Spleen (tissue), 11 donors: Measurements from ENCODE around the gene ADGRG3. TPM values are rescaled to one million over a fixed set of nuclear protein-coding genes. Genes with fewer than 3 reads are reported as not detected.
A peak's percentile ranks its signal among the peaks of the same experiment; 100 is the strongest.

Experiments used
- DNase-seq: peaks from one replicate; pipeline ENCODE4 v3.0.0-alpha.2; 2020
- H3K27ac ChIP-seq, 8 donors: fragments of 200-600 bp; sonication (generic) in 7 of 8; 1 replicate in 4 of 8; 2 replicates in 4 of 8; pipeline versions ENCODE4 v1.5.0 to v1.8.0; 2016 to 2021; ENCODE audit warnings: inconsistent platforms in 4 of 8, mild to moderate bottlenecking in 4 of 8, moderate library complexity in 1 of 8
- H3K27me3 ChIP-seq, 7 donors: fragments of 200-600 bp; sonication (generic) in 6 of 7; replicated peaks in 1 of 7; 1 replicate in 4 of 7; 2 replicates in 3 of 7; pipeline versions ENCODE4 v1.5.0 to v1.8.0; 2016 to 2021; ENCODE audit warnings: inconsistent platforms in 3 of 7, mild to moderate bottlenecking in 1 of 7
- H3K36me3 ChIP-seq, 6 donors: fragments of 200-600 bp; sonication (generic) in 5 of 6; 1 replicate in 4 of 6; 2 replicates in 2 of 6; pipeline versions ENCODE4 v1.5.0 to v1.8.0; 2016 to 2021; ENCODE audit warnings: inconsistent platforms in 2 of 6
- H3K4me1 ChIP-seq, 6 donors: fragments of 200-600 bp; sonication (generic) in 5 of 6; 1 replicate in 3 of 6; 2 replicates in 3 of 6; pipeline versions ENCODE4 v1.5.0 to v1.8.0; 2016 to 2021; ENCODE audit warnings: inconsistent platforms in 3 of 6
- H3K4me3 ChIP-seq, 8 donors: fragments of 200-600 bp; sonication (generic) in 7 of 8; 1 replicate in 4 of 8; 2 replicates in 4 of 8; pipeline versions ENCODE4 v1.5.0 to v1.8.0; 2016 to 2021; ENCODE audit warnings: inconsistent platforms in 4 of 8, mild to moderate bottlenecking in 4 of 8, moderate library complexity in 2 of 8
- H3K9me3 ChIP-seq, 8 donors: fragments of 200-600 bp; sonication (generic) in 7 of 8; 1 replicate in 4 of 8; 2 replicates in 4 of 8; pipeline versions ENCODE4 v1.5.0 to v1.8.0; 2016 to 2021; ENCODE audit warnings: inconsistent platforms in 4 of 8
- CTCF ChIP-seq, 11 experiments: fragments of 200-600 bp in 7 of 11; fragments of 450-650 bp in 4 of 11; sonication (generic) in 4 of 11; IDR thresholded peaks in 8 of 11; conservative IDR thresholded peaks in 3 of 11; 1 replicate in 7 of 11; 2 replicates in 4 of 11; pipeline versions ENCODE4 v1.4.0 to v1.8.0; 2016 to 2021; ENCODE audit warnings: antibody characterized with exemption in 11 of 11, inconsistent platforms in 4 of 11, mild to moderate bottlenecking in 1 of 11
- POLR2A ChIP-seq, 3 donors: fragments of 450-650 bp; IDR thresholded peaks; one replicate each; pipeline ENCODE4 v1.5.1; 2017; ENCODE audit warnings: antibody characterized with exemption in 3 of 3, mild to moderate bottlenecking in 1 of 3
- POLR2AphosphoS5 ChIP-seq, 3 donors: sonication (generic); formaldehyde crosslinking; IDR thresholded peaks; one replicate each; pipeline ENCODE4 v1.5.1; 2017; ENCODE audit warnings: antibody characterized with exemption in 3 of 3
- WGBS, 5 donors: extraction: QIAGEN DNeasy Blood & Tissue Kit in 3 of 5; methylation state at CpG; one replicate each; pipeline versions ENCODE4 v1.1.5 to v1.1.7; 2013 to 2018; 5-methylcytosine and 5-hydroxymethylcytosine counted together
- intact Hi-C: fragments of 100-400 bp; cut with DNase I; formaldehyde crosslinking; loops from one replicate; pipeline ENCODE4 v1.15.0; 2023; ENCODE audit warnings: low total_unique reads
- polyA plus RNA-seq, 3 donors: library from polyadenylated mRNA; stranded (reverse); fragments of 200-250 nt; gene quantifications; one replicate each; pipeline ENCODE4 v1.2.1, GENCODE V29; 2013
- total RNA-seq, 7 donors: library from RNA; depleted of rRNA in 3 of 7; stranded (reverse); fragments of >200 nt in 3 of 7; fragmentation: NEBNext Ultra II Directional in 4 of 7; extraction: Animal tissue kit (Norgen Biotek cat#: 25700) in 4 of 7; gene quantifications; one replicate each; pipeline versions ENCODE4 v1.1.0 to v1.2.1, GENCODE V29; 2016 to 2021
- donor health status: healthy with polysubstance abuse.
- donor health status: DM: no; HTN: no; CAD: no; lungs with moderate emphysema.
- donor health status: DM: no; HTN: no; CAD: no.
- donor health status: Bipolar disorder and iron deficiency.
- donor health status: healthy.
- donor health status: DM: no; HTN: no; CAD: no.
- donor health status: DM: yes; HTN: yes; CAD: no.

ADGRG3 gene
- total and polyA plus RNA-seq, 10 donors = 2.5 to 116 (median 27.2) TPM

- TF ChIP-seq POLR2AphosphoS5 (IDR thresholded peaks at IDR 0.05) (no peak), CTCF (IDR thresholded peaks at IDR 0.05 in 8 of 11, conservative IDR thresholded peaks at IDR 0.05 in 3 of 11) (no peak), POLR2A (IDR thresholded peaks at IDR 0.05) (no peak)
- intact Hi-C loops = no loop called here
- Histone ChIP-seq H3K27me3 (peaks cover 0 to 21% (median 0%) of the 10 kb centered on the region in 7 donors), H3K9me3 (no peaks in the 10 kb centered on the region), H3K4me3 (no peak overlapping the region), H3K36me3 (no peaks in the 10 kb centered on the region), H3K27ac (no peak overlapping the region), H3K4me1 (peaks cover 11 to 47% (median 29%) of the 10 kb centered on the region in 6 donors)
- WGBS, 5 donors = 25 to 36% (median 29%) methylated on average over 9 of the region's 9 CpGs
- DNase-seq = no peak
These were observed 24.2 kb upstream of the ADGRG3 start for GRCh38 chr16:57643910-57644309.

- intact Hi-C loops = loop anchor here (5.0 kb wide), 2 partner anchors 52 to 67 kb away; no protein-coding TSS in a partner anchor
- peaks cover 11 to 53% (median 33%) of the 10 kb centered on the region in 6 donors for H3K4me1 ChIP-seq
- H3K4me3 ChIP-seq = no peak overlapping the region
- TF ChIP-seq CTCF (IDR thresholded peaks at IDR 0.05 in 8 of 11, conservative IDR thresholded peaks at IDR 0.05 in 3 of 11) (no peak), POLR2AphosphoS5 (IDR thresholded peaks at IDR 0.05) (no peak), POLR2A (IDR thresholded peaks at IDR 0.05) (no peak)
- H3K36me3 ChIP-seq = no peaks in the 10 kb centered on the region
- WGBS, 5 donors = 81 to 89% (median 87%) methylated on average over 7 to 11 of the region's 11 CpGs
- H3K27ac ChIP-seq = no peak overlapping the region
- H3K27me3 ChIP-seq = peaks cover 0 to 15% (median 0%) of the 10 kb centered on the region in 7 donors
- no peak for DNase-seq
- H3K9me3 ChIP-seq = no peaks in the 10 kb centered on the region
These were observed 23.6 kb upstream of the ADGRG3 start for GRCh38 chr16:57644383-57645014.

- H3K4me1 ChIP-seq = peaks cover 11 to 59% (median 33%) of the 10 kb centered on the region in 6 donors
- no peak overlapping the region for H3K27ac ChIP-seq
- H3K27me3 ChIP-seq = peaks cover 0 to 15% (median 0%) of the 10 kb centered on the region in 7 donors
- no peaks in the 10 kb centered on the region for H3K9me3 ChIP-seq
- H3K36me3 ChIP-seq = no peaks in the 10 kb centered on the region
- no peak for DNase-seq
- H3K4me3 ChIP-seq = no peak overlapping the region
- 25 to 49% (median 42%) methylated on average over 6 to 10 of the region's 10 CpGs for WGBS, 5 donors
- intact Hi-C loops = loop anchor here (5.0 kb wide), 2 partner anchors 53 to 68 kb away; no protein-coding TSS in a partner anchor
- TF ChIP-seq POLR2AphosphoS5 (IDR thresholded peaks at IDR 0.05) (no peak), POLR2A (IDR thresholded peaks at IDR 0.05) (no peak), CTCF (IDR thresholded peaks at IDR 0.05 in 8 of 11, conservative IDR thresholded peaks at IDR 0.05 in 3 of 11) (no peak)
These were observed 22.9 kb upstream of the ADGRG3 start for GRCh38 chr16:57645169-57645568.

GRCh38 chr16:57645691-57646387 lies 22.3 kb upstream of the ADGRG3 start:
- TF ChIP-seq POLR2AphosphoS5 (IDR thresholded peaks at IDR 0.05) (peak; percentile 25 to 44 (median 39)), CTCF (IDR thresholded peaks at IDR 0.05 in 8 of 11, conservative IDR thresholded peaks at IDR 0.05 in 3 of 11) (no peak), POLR2A (IDR thresholded peaks at IDR 0.05) (no peak)
- no peaks in the 10 kb centered on the region for H3K36me3 ChIP-seq
- H3K27me3 ChIP-seq = peaks cover 0 to 15% (median 0%) of the 10 kb centered on the region in 7 donors
- H3K9me3 ChIP-seq = no peaks in the 10 kb centered on the region
- 54 to 64% (median 60%) methylated on average over 20 to 24 of the region's 24 CpGs for WGBS, 5 donors
- H3K27ac ChIP-seq = peak overlapping the region in 6 of 8 donors; percentile 45 to 83 (median 52)
- H3K4me3 ChIP-seq = peak overlapping the region in 1 of 8 donors; percentile 2
- intact Hi-C loops = loop anchor here (5.0 kb wide), 2 partner anchors 54 to 69 kb away; no protein-coding TSS in a partner anchor
- peaks cover 11 to 58% (median 33%) of the 10 kb centered on the region in 6 donors for H3K4me1 ChIP-seq
- DNase-seq = no peak
